GM18909 (cell line): ENCODE data around the gene GLIS1.

Source experiments
- ATAC-seq: cut with Tn5 transposase; IDR thresholded peaks from one replicate; pipeline ENCODE4 v1.9.1; 2021; ENCODE audit warnings: mild to moderate bottlenecking; ENCODE audit not compliant: unreplicated experiment, poor library complexity

The GLIS1 gene

DNA sequence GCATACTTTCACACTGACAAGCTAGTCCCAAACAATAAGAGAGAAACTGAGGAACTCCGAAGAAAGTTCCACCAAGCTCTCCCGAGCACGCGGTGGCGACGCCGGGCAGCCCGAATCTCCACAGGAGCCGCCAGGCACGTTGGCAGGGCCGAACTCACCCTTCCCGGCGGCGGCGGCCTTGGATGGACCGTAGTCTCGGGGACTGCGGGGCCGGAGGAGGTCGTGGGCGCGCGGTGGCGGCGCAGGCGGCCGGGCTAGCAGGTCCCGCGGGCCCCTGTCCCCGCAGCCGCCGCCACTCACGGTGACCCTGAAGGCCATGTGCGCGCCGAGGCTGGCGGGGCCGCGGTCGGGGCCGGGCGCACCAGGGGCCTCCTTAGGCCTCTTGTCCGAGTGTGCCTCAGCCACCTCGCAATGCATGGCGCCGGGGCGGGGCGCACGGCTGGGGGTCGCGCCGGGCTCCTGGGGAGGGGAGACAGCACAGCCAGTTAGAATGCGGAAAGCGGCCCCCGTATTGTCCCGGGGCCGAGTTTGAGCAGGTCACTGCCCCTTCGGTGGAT is 1.2 kb downstream of the GLIS1 start:
- ATAC-seq = no peak

DNA sequence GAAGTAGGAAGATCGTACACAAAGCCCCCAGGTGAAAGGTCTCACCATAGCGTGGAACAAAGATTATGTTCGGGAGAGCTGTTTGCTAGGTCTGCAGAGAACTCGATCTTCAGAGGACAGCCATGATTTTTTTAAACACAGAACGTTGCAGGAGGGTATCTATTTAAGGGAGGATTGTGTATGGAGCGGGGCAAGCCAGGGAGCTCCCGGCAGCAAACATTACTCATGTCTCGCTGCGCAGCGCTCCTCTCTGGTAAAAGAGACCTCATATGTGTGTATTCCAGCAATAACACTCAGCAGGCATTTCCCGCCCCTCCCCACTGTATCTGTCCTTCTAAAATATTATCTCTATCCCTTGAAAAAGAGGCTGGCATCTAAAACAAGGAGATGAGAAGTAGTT is 2.7 kb downstream of the GLIS1 start:
- ATAC-seq = no peak

DNA sequence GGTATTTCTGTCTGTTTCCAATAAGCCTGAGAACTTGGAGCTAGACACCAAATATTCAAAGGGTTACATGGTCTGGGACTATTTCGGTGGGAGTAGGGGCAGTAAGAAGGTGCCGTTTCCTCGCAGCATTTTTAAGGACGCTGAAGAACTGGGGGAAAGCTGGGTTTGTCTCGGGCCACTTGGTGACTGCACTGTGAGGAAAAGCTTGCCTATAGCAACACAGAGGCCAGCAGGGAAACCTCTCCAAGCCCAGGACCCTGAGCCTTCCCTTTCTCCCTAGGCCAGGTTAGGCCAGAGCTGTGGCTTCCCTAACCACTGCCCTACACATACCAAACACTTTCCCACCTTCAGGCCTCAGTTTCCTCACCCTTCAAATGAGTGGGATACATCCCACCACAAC is 3.3 kb downstream of the GLIS1 start:
- ATAC-seq = no peak

DNA sequence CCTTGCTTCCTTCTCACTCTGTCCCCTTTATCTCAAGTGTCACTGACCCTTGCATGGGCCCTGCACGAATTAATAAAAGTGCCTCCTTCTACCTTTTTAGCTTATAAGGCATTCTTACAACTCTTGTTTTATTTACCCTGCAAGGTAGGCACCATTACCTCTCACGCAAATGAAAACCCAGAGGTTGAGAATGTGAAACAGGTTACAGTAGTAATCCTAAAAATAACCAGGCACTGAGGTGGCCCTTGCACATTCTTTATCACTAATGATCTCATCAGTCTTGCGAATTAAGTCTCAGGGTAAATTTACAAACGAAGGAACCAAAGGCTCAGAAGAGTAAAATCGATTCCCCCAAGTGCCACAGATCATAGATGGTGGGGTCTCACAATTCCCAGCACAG is 3.7 kb downstream of the GLIS1 start:
- ATAC-seq = no peak

DNA sequence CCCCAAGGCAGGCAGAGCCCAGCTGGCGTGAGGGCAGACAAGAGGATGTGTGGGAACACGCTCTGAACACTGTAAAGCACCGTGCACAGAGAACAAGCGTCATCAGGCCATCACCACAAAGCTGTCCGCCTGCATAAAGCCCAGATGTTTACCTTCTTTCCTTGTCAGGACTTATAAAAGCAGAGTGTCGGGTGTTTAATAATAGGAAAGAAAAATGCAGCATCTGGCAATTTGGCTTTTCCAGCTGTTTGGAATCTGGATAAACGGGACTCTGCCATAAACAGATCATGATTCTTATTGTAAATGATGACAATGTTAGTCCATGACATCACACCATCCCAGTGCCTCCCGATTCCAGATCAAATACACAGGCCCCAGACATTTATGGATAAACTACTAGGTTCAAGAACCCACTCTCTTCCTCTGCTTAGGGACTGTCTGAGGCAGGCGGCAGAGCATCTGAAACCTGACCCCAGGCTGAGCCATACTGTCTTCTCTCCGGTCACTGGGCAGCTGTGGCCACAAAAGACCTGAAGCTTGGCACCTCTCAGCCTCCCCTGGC is 4.2 kb downstream of the GLIS1 start:
- ATAC-seq = no peak

DNA sequence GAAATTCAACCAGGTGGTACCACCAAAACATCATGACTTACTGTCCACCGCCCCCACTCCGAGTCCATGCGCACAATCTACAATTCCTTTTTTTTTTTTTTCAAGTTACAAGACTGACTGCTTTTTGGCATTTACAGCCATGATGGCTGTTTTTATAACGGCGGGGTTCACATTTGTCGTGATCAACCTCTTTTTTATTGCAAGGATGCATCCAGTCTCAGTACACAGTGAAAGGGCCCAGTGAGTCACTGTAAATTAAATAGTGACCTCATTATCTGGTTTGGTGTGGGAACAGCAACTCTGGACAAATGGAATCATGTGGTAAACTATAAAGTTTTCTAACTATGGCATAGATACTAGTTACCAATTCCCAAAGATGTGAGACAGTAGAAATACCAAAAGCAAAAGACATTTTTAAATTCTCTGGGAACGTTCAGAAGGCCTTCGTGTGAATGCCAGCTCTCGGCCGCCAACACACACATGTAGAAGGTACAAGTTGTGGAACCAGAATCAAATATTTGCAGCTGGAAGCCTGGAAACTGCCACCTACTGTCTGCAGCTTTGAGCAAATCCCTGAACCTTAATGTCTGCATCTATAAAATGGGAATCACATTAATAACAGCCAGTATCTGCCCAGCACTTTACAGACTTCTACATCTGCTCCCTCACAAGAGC is 4.9 kb downstream of the GLIS1 start:
- no peak for ATAC-seq

DNA sequence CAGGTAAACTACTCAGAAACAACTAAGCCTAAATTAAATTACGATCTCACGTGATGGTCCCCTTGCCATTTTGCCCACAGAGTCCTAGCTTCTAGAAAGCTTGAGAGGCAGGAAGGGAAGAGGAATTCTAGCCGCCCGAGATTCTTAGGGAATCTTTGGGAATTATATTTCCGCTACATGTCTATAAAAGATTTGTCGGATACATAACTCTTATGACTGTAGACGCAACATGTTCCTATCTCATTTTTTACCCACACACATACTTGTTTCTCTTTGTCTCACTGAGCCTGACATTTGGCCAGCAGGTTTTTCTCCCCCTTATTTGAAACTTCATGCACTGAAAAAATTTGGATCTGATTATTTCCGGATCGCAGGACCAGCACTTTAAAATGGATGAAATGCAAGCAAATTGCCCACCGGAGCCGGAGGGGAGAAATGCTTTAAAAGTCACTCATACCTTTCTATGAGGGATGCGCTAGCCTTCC is 5.5 kb downstream of the GLIS1 start:
- no peak for ATAC-seq

DNA sequence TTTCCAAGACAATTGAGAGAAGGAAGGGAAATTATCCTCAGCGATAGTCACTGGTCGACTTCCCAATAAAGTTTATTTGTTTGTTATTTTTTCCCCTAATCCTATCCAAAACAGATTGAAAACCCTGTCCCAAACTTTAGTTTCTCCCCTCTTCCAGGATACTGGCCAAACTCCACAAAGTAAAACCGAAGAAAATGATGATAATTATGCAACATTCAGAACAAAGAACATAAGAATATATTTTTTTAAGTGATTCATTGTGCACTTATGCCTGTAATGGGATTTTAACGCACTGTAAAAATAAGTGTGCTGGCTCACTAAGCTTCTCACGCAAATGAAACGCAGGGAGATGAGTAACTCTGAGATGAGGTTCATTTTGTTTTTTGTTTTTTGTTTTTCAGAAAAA is 6.0 kb downstream of the GLIS1 start:
- no peak for ATAC-seq

DNA sequence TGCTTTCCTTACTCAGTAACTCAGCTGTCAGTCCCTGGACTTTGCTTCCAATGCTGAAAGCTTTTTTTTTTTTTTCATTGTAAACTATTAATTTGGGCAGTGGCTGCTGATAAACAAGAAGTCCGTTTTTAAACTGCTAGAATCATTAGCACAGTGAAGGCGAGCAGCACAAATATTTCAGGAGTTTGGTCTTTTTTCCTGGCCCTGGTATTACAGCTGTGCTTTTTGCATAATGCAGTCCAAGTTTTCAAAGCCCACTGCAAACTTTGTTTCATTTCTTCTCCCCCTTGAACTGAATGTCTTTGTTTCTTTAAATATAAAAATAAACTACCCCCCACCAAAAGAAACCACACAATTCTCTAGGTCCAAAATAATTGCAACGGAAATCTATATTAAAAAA is 6.6 kb downstream of the GLIS1 start:
- ATAC-seq = no peak

DNA sequence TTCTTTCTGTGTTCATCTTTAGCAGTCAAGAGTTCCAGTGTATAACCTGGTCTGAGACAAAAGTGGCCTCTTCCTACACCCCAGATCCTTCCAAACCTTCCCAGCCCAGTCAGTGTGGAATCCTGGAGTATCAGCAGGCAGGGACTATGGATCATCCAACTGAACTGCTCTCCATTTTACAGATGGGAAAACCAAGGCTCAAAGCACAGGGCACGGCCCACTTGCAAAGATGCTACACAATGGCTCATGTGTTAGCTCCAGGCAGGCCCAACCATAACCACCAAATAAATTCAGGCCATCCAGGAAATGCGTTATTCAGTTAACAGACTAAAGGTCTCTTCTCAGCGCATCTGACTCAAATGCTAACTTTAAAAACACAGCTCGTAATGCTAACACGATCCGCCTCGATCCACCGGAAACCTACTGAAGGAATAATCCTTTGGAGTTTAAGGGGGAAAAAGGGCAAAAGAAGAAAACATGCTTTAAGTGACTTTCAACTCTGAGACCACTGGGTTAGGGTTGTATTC is 7.1 kb downstream of the GLIS1 start:
- ATAC-seq = no peak

DNA sequence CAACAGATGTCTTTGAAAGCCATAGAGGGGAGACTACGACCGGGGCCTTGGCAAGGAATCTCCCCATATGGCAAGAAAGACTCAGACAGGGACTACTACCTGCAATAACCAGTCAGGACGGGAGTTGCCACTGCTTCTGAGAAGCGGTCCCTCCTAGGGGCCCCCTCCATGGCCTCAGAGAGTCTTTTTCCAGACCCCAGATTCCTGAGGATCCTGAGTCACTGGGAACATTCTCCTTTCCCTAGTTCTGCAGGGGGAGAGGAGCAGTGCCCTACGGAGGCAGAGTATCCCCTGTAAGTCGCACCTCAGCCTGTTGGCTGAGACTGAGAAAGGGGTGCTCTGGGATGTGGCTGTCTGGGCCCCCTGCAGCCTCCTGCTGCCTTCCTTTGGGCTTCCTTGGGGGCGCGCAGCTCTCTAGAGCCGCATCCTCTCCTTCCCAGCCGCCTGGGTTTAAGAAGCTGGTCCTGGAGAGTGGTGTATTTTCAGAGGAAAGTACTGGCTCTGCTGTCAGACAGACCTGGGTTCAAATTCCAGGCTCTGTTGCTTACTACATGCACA is 7.8 kb downstream of the GLIS1 start:
- ATAC-seq = no peak

DNA sequence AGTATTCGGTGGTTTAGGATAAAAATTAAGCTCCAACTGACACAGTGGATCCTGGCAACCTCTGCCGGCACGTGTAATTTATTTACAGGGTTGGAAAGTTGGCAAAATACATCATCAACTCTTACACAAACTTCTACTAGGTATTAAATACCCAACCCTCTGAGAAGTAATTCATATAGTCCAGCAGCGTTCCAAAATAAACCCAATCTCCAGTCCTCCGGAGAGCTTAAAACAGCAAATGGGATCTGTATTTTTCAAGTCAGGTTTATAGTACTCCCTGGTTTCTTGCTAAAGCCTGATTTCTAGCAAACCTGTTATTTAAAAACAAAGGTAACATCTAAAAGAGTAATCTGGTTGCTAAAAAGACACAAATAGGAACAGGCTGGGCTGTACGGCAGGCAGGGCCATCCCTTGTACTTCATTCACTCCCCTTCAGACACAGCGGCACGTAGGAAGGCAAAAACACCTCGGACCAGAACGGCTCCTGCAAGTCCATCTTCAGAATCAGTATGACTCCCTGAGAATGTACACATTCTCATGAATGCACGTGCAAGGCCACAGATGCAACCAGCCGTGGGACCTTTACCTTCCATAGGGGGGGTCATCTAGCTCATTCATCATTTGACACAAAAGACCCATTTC is 8.6 kb downstream of the GLIS1 start:
- ATAC-seq = no peak

DNA sequence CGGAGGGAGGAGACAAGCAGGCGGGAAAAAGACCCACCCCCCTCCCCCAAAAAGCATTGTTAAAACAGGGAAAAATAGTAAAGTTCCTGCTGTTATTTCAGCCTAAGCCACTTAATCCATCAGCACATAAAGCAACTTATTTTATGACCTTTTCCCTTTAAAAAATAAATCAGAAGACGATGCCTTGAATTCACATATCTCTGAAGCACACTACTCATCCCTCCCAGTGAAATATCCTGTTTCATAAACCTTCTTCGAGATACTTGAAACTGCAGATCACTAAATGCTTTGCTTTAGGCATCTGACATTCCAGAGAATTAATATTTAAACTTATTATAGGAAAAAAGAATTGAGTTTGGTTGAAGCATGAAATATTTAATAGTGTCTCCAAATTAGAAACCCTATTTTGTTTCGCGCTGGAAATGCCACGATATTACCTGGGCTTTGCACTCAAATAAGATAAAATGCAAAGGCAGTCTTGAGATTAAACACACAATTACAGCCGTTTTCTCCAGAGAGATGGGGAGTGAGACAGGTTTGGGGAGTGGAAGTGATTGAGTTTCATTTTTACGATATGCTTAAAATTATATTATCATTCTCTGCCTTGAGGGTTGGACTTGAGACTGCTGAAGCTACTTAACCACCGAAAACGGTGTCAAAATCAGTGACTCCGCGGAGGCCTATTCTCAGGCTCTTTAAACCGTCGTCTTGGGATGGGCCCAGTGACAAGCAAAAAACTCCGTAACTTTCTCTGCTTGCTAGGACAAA is 9.3 kb downstream of the GLIS1 start:
- no peak for ATAC-seq

DNA sequence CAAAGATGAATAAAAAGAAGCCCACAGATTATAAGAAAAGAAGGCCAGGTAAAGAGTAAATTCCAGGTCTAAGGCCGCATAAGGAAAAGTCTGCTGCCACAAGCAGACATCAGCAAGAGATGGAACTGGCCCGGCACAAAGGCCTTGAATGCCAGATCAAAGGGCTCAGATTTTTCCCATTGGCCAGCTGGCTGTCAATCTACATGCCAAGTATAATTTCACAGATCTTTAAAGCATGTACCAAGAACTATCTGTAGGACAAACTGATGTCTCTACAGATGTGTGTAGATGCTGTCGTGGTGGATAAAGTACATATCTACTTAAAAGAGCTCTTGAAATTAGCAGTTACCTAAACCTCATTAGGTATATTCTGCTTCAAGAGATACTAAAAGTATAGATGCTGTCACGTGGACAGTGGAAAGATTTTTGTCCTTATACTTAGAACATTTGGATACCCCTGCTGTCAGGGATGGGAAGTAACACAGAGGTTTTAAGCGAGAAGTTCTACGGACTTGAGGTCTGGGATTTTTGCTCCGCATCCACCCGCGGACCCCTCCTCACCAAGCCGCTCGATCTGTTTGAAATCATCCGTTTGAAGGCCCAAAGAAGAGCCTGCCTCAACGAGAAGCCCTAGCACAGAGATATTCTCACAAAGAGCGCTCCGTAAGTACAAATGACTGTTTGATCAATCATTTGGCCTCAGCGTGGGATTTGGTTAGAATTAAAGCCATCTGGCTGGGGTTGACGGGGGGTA is 10.1 kb downstream of the GLIS1 start:
- ATAC-seq = no peak

DNA sequence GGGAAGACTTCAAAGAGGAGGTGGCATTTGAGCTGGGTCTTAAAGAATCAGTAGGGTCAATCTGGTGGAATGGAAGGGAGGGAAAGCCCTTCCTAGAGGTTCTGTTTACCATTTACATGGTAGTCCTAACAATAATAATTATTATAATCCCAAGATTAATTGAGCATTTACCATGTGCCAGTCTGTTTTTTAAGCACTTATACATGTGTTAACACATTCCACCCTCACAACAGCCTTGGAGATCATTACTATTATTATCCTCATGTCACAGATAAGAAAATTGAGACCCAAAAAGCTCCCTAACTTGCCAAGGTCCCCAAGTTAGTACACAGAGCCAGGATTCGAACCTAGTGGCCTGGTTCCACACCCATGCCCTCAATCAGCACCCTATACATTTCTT is 10.8 kb downstream of the GLIS1 start:
- ATAC-seq = no peak

DNA sequence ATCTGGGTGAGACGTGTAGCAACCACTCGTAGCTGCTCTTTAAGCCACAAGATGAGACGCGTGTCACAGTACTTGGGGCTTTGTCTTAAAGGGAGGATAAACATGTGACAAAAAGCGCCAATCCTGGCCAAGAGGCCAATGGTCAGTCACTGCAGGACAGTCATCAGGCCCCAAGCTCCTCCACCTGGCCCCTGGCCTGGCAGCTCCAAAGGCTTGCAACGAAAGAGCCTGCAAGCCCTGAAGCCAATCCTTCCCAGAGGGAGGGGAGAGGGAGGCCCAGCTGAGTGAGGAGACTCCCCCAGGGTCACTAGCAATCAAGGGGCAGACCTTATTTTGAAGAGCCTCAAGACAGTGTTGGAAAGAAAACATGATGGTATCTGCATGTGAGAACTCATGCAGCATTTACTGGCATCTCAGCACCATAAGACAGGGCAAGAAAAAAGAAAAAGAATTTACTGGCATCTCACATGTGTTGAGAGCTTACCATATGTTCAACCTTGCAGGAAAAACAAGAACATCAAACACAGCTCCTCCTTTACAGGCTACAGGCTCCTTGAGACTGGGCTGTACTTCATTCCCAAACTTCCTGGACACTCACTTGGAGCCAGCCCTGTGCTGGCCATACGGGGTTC is 11.4 kb downstream of the GLIS1 start:
- no peak for ATAC-seq

DNA sequence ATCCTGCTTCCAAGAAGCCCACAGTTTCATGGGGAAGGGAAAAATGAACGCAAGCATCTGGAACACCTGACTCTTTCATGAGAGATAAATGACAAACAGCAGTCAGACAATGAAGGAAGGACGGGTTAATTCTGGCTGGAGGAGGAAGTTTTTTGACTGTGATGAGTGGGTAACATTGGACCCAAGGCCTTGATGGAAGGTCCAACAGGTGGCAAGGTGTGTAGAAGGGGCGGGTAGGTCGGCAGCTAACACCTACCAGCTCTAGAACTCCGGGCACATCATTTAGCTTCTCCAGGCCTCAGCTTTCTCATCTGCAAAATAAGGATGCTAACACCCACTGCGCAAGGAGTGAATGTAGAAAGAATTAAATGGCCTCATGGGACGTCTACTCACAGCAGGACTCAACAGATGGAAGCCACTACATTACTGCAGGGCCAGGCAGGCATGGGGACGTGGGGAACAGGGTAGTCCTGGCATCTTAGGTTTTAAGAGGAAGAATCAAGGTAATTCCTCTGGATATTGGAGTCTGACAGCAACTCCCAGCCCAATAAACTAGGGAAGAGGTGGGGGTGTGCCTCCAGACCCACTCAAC is 12.9 kb downstream of the GLIS1 start:
- no peak for ATAC-seq

DNA sequence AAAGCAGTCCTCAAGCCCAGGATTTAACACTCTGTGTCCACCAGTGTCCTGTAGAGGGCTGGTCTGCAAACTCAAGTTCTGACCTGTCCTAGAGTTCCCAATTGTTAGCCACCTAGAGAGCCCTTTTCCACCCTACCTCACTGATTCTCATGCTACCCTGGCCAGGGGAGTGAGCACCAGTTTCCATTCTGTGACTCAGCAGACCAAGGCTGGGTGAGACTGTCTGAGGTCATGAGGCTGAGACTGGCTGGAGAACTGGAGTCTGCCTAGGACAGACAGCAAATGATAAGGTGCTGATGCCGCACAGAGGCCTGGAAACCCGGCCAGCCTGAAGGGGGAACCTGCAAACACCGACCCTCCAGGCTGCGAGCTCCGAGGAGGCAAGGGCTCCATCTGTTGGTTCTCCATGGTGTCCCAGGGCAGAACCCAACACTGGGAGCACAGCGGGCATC is 13.7 kb downstream of the GLIS1 start:
- no peak for ATAC-seq

DNA sequence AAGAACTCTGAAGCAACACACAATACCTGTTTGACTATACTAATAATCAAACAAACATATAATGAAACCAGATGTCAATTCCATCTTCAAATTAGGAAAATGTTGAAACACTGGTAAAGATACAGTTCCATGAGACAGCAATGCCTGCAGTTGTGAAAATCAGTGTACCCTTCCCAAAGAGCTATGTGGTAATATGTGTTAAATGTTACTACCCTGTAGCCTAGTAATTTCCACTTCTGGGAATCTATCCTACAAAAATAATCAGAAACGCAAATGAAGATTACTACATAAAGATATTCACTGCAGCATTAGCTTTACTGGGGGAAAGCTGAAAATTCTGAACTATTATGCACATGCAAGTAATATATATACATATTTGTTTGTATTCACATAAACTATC is 16.9 kb downstream of the GLIS1 start:
- ATAC-seq = no peak
